Activated T-helper 1 cell treated with Interleukin-2 at 50 U/mL for 16 hours (primary cell): ENCODE measurements around the gene LRRTM3.

Experiments
- DNase-seq: peaks from one replicate; pipeline ENCODE4 v3.0.0-alpha.2; 2020; ENCODE audit warnings: low read depth

LRRTM3 gene

GRCh38 chr10:66925896-66926715, at the start of gene LRRTM3:
Gene LRRTM3 (plus strand): TSS chr10:66926036.
- DNase-seq = no peak

GRCh38 chr10:66877361-66877760, 48.5 kb upstream of the LRRTM3 start:
- no peak for DNase-seq

DNA sequence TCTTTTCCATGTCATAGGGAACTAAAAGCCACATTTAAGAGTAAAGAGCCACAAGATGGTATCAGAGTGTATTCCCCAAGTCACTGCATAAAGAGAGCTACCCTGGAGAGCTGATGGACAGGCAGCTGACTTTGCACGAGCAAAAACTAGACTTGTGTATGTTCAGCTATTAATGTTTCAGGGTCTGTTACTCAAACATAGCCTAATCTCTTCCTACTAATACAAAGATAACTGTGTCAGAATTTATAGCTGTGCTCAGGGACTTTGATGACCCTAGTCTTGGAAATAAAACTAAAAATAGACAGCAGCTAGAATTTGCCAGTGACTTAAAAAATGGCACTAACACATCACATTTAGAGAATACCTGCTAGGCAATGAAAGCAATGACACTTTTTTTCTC, 45.5 kb upstream of the LRRTM3 start:
- no peak for DNase-seq

DNA sequence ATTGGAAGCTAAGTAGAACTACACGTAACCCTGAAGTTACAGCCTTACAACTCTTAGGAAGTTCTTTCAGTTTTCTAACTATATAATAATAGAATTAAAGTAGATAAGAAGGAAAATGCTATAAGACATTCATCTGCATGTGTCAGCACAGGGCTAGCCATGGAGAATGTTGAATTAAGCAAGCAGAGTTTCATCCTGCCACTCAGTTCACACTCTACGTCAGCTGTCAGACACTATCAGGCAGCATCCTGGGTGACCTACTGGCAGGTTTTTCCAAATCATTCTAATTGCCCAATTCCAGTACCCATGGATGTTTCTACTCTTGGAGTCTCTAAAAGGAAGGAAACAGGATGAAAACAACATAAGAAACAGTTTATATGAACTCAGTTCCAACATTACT, 45.0 kb upstream of the LRRTM3 start:
- DNase-seq = no peak

DNA sequence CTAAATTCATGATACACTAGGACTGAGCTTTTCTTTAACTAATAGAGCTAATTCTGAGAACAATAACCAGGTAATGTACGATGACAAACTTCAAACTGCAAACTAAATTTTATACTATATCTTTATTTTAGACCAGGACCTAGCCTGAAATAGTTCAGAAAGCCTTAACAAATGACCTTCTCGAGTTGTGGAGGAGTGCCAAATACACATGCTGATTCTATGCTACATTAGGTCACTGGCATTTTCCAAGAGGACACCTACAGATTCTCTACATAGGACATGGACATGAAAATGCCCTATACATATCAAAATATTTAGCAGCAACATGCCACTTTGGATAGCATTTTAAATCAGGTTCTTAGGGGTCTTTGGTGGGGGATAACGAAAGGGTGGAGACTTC, 44.0 kb upstream of the LRRTM3 start:
- DNase-seq = no peak

DNA sequence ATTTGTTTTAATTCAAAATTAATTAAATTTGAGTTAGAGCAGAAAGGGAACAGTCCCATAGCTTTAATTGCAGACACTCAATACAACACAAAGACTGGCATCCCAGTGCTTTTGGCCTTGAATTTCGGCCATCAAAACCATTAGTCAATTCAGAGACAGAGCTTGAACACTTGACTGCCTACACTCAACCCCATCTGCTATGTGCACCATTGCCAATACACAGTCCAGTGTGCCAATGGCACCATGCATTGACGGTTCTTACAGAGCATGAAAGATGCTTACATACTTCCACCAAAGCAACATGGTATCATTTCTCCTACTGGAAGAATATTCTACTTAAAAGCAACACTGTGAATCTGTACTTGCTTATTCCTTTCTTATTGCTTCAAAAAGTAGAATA, 43.6 kb upstream of the LRRTM3 start:
- no peak for DNase-seq

- DNase-seq = no peak
These were observed 39.0 kb upstream of the LRRTM3 start for GRCh38 chr10:66886848-66887247.

DNA sequence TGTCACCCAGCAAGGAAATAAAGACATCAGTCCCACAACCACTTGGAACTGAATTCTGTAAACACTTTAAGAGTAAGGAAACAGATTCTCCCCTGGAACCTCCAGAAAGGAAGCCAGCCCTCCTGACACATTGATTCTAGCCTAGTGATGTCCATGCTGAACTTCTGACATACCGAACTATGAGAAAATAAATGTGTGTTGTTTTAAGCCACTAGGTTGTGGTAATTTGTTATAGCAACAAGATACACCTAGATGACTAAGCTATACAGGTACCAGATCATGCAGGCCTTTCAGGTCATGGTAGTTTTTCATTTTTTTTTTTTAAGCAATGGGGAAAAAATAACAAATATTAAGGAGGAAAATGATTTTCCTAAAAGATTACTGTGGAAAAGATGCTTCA, 37.6 kb upstream of the LRRTM3 start:
- DNase-seq = no peak

- no peak for DNase-seq
These were observed 33.0 kb upstream of the LRRTM3 start for GRCh38 chr10:66892871-66893270.

GRCh38 chr10:66910671-66911070, 15.2 kb upstream of the LRRTM3 start:
- no peak for DNase-seq

DNA sequence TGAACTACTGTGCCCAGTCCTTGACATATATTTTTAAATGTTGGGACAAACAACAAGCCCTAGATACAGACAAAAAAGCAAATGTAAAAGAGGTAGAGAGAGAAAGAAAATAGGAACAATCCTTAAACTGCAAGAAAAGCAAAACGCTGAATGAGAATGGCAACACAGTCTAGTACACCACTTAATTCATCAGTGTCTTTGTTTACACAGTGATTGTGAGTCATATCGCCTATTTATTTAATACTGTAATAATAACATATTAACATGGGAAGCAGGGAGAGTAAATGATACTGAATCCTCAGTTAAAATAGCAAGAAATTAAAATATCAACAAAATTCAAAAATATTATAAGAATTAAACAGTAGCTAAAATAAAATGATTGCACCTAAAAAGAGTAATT, 9.8 kb upstream of the LRRTM3 start:
- no peak for DNase-seq

- no peak for DNase-seq
These were observed 8.7 kb upstream of the LRRTM3 start for GRCh38 chr10:66917104-66917503.

- DNase-seq = no peak
These were observed 6.6 kb upstream of the LRRTM3 start for GRCh38 chr10:66919248-66919647.

- DNase-seq = no peak
These were observed 1.0 kb upstream of the LRRTM3 start for GRCh38 chr10:66924674-66925345.

GRCh38 chr10:66925373-66925772, 463 bp upstream of the LRRTM3 start:
- DNase-seq = no peak

DNA sequence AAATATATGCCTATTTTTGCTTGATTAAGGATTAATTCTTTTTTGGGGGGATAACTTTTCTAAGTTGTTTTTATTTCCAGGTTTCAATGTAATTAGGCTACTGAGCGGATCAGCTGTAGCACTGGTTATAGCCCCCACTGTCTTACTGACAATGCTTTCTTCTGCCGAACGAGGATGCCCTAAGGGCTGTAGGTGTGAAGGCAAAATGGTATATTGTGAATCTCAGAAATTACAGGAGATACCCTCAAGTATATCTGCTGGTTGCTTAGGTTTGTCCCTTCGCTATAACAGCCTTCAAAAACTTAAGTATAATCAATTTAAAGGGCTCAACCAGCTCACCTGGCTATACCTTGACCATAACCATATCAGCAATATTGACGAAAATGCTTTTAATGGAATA, 1.0 kb downstream of the LRRTM3 start:
- no peak for DNase-seq

- DNase-seq = no peak
These were observed 1.6 kb downstream of the LRRTM3 start for GRCh38 chr10:66927251-66927935.

DNA sequence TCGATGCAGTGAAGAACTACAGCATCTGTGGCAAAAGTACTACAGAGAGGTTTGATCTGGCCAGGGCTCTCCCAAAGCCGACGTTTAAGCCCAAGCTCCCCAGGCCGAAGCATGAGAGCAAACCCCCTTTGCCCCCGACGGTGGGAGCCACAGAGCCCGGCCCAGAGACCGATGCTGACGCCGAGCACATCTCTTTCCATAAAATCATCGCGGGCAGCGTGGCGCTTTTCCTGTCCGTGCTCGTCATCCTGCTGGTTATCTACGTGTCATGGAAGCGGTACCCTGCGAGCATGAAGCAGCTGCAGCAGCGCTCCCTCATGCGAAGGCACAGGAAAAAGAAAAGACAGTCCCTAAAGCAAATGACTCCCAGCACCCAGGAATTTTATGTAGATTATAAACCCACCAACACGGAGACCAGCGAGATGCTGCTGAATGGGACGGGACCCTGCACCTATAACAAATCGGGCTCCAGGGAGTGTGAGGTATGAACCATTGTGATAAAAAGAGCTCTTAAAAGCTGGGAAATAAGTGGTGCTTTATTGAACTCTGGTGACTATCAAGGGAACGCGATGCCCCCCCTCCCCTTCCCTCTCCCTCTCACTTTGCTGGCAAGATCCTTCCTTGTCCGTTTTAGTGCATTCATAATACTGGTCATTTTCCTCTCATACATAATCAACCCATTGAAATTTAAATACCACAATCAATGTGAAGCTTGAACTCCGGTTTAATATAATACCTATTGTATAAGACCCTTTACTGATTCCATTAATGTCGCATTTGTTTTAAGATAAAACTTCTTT, 2.3 kb downstream of the LRRTM3 start:
- no peak for DNase-seq

DNA sequence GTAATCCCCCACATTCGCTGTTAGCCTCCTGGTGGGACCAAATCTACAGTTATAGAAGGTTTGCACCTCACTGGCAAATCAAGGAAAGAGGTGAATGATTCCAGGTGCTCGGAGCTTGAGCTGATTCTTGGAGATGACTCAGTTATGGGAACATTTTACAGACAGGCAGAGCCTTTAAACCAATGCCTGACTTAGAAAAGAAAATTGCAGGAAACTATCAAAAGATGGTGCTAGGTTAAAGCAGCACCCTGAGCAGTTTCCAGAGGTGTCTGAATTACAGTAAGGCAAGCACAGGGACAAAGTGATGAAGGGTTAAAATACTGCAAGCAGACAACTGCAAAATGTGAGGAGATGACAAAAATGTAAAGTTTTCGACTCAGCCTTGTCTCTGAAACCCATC, 2.9 kb downstream of the LRRTM3 start:
- DNase-seq = no peak

GRCh38 chr10:66929375-66929774, 3.5 kb downstream of the LRRTM3 start:
- DNase-seq = no peak

GRCh38 chr10:66931340-66931948, 5.6 kb downstream of the LRRTM3 start:
- no peak for DNase-seq

DNA sequence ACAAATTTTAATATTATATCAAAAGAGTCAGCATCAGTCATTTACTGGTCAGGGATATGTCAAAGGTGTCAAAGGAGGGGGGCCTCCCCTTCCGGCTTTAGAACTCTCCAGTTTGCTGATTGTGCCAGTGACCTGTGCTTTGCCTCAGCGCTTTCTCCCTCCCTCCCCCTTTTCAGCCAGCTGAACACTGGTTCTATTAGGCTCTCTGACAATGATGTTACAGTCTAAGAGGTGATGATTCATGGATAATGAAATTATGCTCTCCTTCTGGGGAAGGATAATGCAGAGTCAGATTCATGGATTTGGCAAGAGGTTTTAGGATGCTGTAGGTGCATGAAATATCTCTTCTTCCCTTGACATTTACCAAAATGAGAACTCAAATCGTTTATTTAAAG, 6.1 kb downstream of the LRRTM3 start:
- DNase-seq = no peak
